HL-60 (cell line): Measurements from ENCODE around the gene PSMG3.
A peak's percentile ranks its signal among the peaks of the same experiment; 100 is the strongest.

Experiments
- DNase-seq, 2 experiments: peaks; one replicate each; pipeline ENCODE4 v3.0.0-alpha.2; 2010 to 2020; ENCODE audit warnings: low read depth in 1 of 2, low spot score in 1 of 2
- H3K27ac ChIP-seq: fragments of 250-450 bp; sonication (Bioruptor Pico); replicated peaks from 2 replicates; pipeline ENCODE4 v1.5.1; 2020; ENCODE audit warnings: mild to moderate bottlenecking, moderate library complexity
- H3K27me3 ChIP-seq: fragments of 250-450 bp; sonication (Bioruptor Pico); 2 replicates; pipeline ENCODE4 v1.5.1; 2021; ENCODE audit warnings: mild to moderate bottlenecking, moderate library complexity; ENCODE audit not compliant: insufficient read depth, poor library complexity, severe bottlenecking
- H3K4me3 ChIP-seq: replicated peaks from 2 replicates; pipeline ENCODE4 v1.5.1; 2011; ENCODE audit warnings: mild to moderate bottlenecking, control low read depth, low read length; ENCODE audit not compliant: insufficient read depth
- GABPA ChIP-seq: IDR thresholded peaks from 2 replicates; pipeline ENCODE4 v1.6.1; 2012; ENCODE audit warnings: low read depth
- POLR2AphosphoS5 ChIP-seq: IDR thresholded peaks from 2 replicates; pipeline ENCODE4 v1.6.1; 2012; ENCODE audit warnings: low read depth
- SPI1 ChIP-seq: IDR thresholded peaks from 2 replicates; pipeline ENCODE4 v1.6.1; 2012; ENCODE audit warnings: low read depth, mild to moderate bottlenecking, borderline replicate concordance
- TF ChIP-seq, protein P1 (sequence below): IDR thresholded peaks from 2 replicates; pipeline ENCODE4 v1.6.1; 2012; ENCODE audit warnings: low read depth; ENCODE audit not compliant: insufficient replicate concordance
- TF ChIP-seq, protein P2 (sequence below): IDR thresholded peaks from one replicate; pipeline ENCODE4 v1.5.1; 2011; ENCODE audit warnings: low read length, control low read depth, inconsistent platforms; ENCODE audit not compliant: insufficient read depth

PSMG3 gene

DNA sequence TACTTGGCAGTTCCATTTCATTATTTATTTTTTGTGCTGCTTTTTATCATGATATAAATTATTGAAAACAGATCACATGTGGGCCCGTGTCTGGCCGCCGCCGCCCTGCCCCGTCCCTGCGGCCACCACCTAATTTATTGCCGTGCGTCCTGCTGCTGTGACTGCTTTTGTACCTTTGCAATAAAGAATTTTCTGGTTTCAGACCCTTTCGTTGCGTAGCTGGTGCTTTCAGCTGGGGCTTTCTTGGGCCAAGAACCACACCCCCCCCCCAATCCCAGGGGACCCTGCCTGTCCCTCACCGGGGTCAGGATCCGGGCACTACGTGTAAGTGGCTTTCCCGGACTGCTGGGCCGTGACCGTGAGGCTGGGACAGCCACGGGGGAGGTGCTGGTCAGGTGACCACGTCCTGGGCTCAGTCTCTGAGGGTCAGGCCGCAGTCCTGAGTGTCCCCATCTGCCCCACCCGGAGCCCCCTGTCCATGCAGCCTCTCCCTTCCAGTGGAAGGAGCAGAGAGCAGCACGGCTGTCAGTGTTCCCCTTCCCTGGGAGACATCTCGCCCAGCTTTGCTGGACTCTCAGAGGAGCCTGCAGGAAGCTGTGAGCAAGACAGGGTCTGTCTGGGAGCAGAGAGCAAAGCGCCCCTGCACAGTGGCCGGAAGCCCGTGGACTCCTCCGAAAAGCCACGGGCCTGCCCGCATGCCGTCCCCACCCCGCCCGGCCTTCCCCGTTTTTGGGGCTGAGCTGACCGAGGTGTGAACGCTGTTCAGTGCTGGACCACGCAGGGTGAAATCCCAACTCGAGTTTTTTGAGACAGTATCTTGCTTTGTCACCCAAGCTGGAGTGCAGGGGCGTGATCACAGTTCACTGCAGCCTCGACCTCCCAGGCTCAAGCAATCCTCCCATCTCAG, 26.7 kb downstream of the PSMG3 start:
- no peak for DNase-seq
- no peak overlapping the region for H3K27ac ChIP-seq

DNA sequence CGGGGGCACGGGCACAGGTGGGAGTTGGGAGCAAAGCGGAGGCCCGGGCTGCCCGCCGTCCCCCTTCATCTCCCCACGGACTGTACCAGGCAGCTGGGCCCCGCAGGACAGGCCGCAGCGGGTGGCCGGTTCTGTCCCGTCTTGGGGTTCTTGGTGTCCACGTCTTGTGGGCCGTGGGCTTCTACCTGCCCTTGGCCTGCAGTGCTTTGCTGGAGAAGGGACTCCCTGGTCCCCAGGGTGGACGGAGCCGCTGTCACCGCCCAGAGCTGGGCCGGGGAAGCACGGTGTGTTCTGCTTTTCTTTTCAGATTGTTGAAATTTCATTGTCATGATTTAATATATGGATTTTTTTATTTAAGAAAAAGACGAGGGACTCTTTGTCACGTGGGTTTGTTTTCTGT, 27.5 kb downstream of the PSMG3 start:
- H3K4me3 ChIP-seq, result no peak overlapping the region
- no peak overlapping the region for H3K27ac ChIP-seq
- TF ChIP-seq, protein P1, sequence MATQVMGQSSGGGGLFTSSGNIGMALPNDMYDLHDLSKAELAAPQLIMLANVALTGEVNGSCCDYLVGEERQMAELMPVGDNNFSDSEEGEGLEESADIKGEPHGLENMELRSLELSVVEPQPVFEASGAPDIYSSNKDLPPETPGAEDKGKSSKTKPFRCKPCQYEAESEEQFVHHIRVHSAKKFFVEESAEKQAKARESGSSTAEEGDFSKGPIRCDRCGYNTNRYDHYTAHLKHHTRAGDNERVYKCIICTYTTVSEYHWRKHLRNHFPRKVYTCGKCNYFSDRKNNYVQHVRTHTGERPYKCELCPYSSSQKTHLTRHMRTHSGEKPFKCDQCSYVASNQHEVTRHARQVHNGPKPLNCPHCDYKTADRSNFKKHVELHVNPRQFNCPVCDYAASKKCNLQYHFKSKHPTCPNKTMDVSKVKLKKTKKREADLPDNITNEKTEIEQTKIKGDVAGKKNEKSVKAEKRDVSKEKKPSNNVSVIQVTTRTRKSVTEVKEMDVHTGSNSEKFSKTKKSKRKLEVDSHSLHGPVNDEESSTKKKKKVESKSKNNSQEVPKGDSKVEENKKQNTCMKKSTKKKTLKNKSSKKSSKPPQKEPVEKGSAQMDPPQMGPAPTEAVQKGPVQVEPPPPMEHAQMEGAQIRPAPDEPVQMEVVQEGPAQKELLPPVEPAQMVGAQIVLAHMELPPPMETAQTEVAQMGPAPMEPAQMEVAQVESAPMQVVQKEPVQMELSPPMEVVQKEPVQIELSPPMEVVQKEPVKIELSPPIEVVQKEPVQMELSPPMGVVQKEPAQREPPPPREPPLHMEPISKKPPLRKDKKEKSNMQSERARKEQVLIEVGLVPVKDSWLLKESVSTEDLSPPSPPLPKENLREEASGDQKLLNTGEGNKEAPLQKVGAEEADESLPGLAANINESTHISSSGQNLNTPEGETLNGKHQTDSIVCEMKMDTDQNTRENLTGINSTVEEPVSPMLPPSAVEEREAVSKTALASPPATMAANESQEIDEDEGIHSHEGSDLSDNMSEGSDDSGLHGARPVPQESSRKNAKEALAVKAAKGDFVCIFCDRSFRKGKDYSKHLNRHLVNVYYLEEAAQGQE, result no peak
- TF ChIP-seq GABPA, result no peak
- no peak for TF ChIP-seq SPI1
- TF ChIP-seq, protein P2, sequence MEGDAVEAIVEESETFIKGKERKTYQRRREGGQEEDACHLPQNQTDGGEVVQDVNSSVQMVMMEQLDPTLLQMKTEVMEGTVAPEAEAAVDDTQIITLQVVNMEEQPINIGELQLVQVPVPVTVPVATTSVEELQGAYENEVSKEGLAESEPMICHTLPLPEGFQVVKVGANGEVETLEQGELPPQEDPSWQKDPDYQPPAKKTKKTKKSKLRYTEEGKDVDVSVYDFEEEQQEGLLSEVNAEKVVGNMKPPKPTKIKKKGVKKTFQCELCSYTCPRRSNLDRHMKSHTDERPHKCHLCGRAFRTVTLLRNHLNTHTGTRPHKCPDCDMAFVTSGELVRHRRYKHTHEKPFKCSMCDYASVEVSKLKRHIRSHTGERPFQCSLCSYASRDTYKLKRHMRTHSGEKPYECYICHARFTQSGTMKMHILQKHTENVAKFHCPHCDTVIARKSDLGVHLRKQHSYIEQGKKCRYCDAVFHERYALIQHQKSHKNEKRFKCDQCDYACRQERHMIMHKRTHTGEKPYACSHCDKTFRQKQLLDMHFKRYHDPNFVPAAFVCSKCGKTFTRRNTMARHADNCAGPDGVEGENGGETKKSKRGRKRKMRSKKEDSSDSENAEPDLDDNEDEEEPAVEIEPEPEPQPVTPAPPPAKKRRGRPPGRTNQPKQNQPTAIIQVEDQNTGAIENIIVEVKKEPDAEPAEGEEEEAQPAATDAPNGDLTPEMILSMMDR, result no peak
- no peak for TF ChIP-seq POLR2AphosphoS5

More for the DNA sequence above, 26.7 kb downstream of the PSMG3 start:
- H3K27me3 ChIP-seq, result no peaks in the 10 kb centered on the region
- no peak overlapping the region for H3K4me3 ChIP-seq
- TF ChIP-seq, protein P1, result no peak
- TF ChIP-seq SPI1 (no peak), GABPA (no peak), POLR2AphosphoS5 (peak; percentile 51)
- TF ChIP-seq, protein P2, result no peak

DNA sequence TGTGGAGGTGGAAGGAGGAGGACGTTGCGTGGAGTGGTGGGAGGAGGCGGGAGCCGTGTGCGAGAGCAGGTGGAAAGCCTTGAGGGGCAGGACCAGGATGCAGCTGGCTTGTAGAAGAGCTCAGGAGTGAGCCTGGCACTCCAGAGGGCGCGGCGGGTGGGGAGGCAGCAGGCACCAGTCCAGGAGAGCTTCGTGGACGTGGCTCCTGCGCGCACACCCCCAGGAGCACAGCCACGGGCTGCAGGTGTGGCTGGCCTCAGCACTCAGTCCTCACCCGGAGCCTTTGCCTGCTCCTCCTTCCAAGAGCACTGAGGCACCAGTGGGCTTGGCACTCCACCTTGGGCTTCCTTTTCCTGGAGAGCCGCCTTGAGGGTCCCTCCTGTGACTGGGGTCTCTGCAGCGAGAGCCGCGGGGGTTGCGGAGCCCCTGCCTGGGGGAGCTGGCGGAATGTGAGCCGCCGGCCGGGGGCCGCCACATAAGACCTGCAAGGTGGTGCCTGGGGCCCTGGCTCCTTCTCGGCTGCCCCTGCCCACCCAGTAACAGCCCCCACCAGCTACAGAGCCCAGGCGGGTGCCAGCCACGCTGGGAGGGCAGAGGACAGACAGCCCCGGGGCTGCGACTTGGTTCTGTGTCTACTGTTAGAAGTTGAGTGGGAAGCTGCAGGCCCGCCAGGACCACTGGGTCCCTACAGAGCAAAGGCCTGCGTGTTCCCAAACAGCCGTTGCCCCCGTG, 28.2 kb downstream of the PSMG3 start:
- TF ChIP-seq SPI1, result no peak
- TF ChIP-seq, protein P1, result no peak
- no peak; the same call in none of the 2 replicates for TF ChIP-seq POLR2AphosphoS5
- TF ChIP-seq, protein P2, result no peak
- no peak for TF ChIP-seq GABPA
- Histone ChIP-seq H3K27ac (no peak overlapping the region), H3K27me3 (no peaks in the 10 kb centered on the region), H3K4me3 (no peak overlapping the region)
- DNase-seq, result no peak

More for the DNA sequence above, 27.5 kb downstream of the PSMG3 start:
- DNase-seq, result no peak
- no peaks in the 10 kb centered on the region for H3K27me3 ChIP-seq
